ENCODE results near the gene PCOLCE2.

PCOLCE2 gene, protein sequence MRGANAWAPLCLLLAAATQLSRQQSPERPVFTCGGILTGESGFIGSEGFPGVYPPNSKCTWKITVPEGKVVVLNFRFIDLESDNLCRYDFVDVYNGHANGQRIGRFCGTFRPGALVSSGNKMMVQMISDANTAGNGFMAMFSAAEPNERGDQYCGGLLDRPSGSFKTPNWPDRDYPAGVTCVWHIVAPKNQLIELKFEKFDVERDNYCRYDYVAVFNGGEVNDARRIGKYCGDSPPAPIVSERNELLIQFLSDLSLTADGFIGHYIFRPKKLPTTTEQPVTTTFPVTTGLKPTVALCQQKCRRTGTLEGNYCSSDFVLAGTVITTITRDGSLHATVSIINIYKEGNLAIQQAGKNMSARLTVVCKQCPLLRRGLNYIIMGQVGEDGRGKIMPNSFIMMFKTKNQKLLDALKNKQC

DNA sequence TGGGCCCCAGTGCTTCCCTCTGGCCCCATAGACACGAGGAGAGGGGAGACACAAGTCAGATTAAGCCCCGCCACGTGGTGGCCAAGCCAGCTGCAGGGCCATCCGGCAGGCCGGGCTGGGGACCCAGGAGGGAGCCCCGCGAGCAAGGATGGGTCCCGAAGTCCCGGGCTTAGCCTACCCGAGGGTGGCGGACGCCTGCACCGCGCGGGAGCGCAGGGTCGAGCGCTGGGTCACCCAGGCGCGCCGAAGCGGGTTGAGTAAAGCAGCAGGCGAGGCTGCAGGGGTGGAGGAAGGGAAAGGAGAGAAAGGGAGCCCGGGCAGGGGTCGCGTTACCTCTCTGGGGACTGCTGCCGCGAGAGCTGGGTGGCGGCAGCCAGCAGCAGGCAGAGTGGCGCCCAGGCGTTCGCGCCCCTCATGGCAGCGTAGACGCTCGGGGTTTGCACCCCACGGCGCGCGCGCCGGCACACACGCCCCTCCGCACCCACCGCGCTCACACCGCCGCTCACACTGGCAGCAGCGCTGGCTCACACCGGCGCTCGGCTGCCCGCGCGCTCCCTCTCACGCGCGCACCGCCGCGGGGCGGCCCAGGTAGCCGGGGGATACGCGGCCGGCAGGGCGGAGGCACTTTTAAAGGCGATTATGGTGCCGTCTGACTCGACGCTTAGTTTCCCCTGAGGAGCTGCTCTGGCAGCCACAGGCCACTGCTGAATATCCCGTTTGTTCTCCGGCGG is at the start of gene PCOLCE2:
TSS of gene PCOLCE2 (minus strand) at position 603 of the 731 bp plus-strand sequence. CDS start at position 416, 187 bp downstream.
- no peak for TF ChIP-seq ZFX (IDR thresholded peaks at IDR 0.05)
- TF ChIP-seq, protein P1, sequence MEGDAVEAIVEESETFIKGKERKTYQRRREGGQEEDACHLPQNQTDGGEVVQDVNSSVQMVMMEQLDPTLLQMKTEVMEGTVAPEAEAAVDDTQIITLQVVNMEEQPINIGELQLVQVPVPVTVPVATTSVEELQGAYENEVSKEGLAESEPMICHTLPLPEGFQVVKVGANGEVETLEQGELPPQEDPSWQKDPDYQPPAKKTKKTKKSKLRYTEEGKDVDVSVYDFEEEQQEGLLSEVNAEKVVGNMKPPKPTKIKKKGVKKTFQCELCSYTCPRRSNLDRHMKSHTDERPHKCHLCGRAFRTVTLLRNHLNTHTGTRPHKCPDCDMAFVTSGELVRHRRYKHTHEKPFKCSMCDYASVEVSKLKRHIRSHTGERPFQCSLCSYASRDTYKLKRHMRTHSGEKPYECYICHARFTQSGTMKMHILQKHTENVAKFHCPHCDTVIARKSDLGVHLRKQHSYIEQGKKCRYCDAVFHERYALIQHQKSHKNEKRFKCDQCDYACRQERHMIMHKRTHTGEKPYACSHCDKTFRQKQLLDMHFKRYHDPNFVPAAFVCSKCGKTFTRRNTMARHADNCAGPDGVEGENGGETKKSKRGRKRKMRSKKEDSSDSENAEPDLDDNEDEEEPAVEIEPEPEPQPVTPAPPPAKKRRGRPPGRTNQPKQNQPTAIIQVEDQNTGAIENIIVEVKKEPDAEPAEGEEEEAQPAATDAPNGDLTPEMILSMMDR (conservative IDR thresholded peaks at IDR 0.05) = no peak; the same call in 1 of the 2 replicates
- no peak within 1 kb of the TSS for H3K27ac ChIP-seq

DNA sequence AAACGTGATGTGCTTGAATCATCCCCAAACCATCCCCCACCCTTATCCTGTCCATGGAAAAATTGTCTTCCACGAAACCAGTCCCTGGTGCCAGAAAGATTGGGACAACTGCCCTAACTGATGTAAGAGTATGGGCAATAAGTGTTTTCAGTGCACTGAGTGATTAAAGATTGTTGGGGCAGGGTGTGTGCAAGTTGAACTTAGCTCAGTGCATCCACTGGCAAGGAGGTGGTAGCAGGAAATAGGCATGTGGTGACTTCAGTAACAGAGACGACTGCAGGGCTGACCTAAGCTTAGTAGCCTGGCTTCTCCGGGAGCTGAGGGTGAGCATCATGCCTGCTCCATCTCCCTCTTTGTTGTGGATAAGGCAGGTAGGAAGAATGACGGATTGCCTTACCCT is 47.1 kb upstream of the PCOLCE2 start:
- no peak overlapping the region for H3K27ac ChIP-seq
- TF ChIP-seq, protein P1 (conservative IDR thresholded peaks at IDR 0.05) = no peak
- no peak for TF ChIP-seq ZFX (IDR thresholded peaks at IDR 0.05)

DNA sequence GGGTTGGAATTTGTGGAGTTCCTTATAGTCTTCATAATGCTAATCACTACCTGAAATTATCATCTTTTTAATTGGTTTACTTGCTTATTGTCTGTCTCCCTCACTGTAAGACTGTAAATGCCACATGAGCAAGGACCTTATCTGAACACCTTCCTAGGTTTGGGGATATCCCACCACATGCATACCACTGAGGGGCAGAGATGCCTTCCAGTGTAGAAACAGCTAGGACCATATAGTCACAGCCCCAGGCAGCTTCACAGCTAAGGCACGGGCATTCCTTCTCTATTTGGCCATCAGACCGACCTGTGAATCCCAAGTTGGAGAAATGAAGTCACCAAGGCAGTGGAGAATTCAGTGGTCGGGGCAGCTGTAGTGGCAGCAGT is 46.0 kb upstream of the PCOLCE2 start:
- no peak overlapping the region for H3K27ac ChIP-seq
- TF ChIP-seq, protein P1 (conservative IDR thresholded peaks at IDR 0.05) = no peak
- TF ChIP-seq ZFX (IDR thresholded peaks at IDR 0.05) = no peak

DNA sequence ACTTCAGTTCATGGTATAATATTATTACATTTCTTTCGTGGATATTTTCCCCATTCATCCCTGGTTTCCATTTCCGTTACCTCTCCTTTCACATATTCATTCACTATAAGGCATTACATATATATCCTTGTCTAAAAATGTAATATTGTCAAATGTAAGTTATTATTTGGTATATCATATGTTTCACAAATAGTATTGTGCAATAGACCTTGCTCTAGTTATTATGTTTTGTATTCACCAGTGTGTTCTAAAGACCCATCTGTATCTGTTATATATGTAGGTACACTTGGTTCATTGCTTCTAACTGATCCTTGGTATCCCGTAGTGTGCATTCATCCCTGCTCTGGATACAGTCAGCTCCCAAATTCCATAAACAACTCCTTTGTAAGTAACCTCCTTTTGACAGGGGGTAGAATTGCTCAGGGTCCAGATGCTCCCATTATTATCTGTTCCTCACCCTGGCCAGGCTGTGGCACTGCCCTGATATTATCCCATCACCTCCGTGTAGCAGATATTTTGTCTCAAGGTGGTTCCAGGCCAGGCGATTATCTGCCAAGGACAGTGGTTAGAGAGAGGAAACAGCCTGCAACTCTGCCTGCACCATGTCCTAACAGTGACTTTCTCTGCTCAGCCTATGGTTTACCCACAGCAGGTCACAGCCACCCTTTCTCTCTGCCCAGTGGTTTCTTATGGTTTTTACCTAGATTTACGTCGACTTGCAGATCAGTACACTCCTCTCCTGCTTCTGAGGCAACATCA is 45.4 kb upstream of the PCOLCE2 start:
- TF ChIP-seq ZFX (IDR thresholded peaks at IDR 0.05) = no peak
- TF ChIP-seq, protein P1 (conservative IDR thresholded peaks at IDR 0.05) = no peak
- no peak overlapping the region for H3K27ac ChIP-seq

DNA sequence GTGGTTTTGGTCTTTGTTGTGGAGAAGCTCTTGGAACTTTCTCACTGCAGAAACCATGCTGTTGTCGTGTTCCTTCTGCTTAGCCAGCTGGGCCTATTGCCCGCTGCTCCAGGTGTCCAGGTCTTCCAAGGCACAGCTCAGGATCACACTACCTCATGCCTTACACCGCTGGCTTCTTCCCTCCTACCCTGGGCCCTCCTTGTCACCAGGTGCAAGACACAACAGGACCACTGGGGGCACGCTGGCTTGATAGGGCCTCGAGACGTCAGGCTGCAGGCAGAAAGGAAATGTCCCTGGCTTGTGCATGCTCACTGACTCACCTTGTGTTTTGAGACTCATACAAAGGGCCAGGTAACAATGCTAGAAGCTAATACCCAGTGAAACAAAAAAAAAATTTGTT is 42.3 kb upstream of the PCOLCE2 start:
- TF ChIP-seq, protein P1 (conservative IDR thresholded peaks at IDR 0.05) = no peak; the same call in none of the 2 replicates
- no peak for TF ChIP-seq ZFX (IDR thresholded peaks at IDR 0.05)
- no peak overlapping the region for H3K27ac ChIP-seq

DNA sequence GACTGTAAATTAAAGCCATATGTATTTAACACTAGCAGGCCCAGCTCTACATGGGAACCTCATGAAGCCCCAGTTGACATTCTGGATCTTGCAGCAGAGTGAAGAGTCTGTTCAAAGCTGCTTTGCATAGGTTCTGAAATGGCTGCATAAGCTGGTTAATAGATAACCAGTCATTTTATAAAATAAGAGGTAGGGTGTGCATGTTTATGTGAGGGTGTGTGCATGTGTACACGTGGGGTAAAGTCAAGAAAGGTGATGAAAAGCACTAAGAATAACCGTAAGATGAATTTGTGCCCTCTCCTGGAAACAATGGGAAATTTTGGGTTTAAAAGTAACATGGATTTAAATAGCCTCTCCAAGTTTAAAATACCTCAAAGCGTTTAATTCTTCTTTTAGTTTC is 41.6 kb upstream of the PCOLCE2 start:
- no peak overlapping the region for H3K27ac ChIP-seq
- TF ChIP-seq, protein P1 (conservative IDR thresholded peaks at IDR 0.05) = no peak
- TF ChIP-seq ZFX (IDR thresholded peaks at IDR 0.05) = no peak
